Cardiac muscle cell (in vitro differentiated cells and primary cell): Measurements from ENCODE around the gene TUFT1. TPM values are rescaled to one million over a fixed set of nuclear protein-coding genes. Genes with fewer than 3 reads are reported as not detected.

Experiments
- DNase-seq, 2 donors: peaks; one replicate each; pipeline versions ENCODE4 v3.0.0 to v3.0.0-alpha.2; 2010 to 2017; ENCODE audit warnings: low read depth in 1 of 2, low spot score in 1 of 2
- H3K27ac ChIP-seq: fragments of 200-600 bp; sonication (generic); 2 replicates; pipeline ENCODE4 v1.5.1; 2016
- H3K27me3 ChIP-seq: fragments of 200-600 bp; sonication (generic); 2 replicates; pipeline ENCODE4 v1.6.0; 2016; ENCODE audit warnings: control low read depth
- H3K36me3 ChIP-seq: fragments of 200-600 bp; sonication (generic); 2 replicates; pipeline ENCODE4 v1.5.1; 2016; ENCODE audit warnings: control low read depth
- H3K4me1 ChIP-seq: fragments of 200-600 bp; sonication (generic); 2 replicates; pipeline ENCODE4 v1.8.1; 2017; ENCODE audit warnings: low read depth, mild to moderate bottlenecking, mixed run types
- H3K4me3 ChIP-seq: fragments of 200-600 bp; sonication (generic); 2 replicates; pipeline ENCODE4 v1.5.1; 2016; ENCODE audit warnings: mild to moderate bottlenecking
- H3K9me3 ChIP-seq: fragments of 200-600 bp; sonication (generic); 2 replicates; pipeline ENCODE4 v1.5.1; 2017; ENCODE audit warnings: low read depth, mild to moderate bottlenecking, control low read depth
- polyA plus RNA-seq: library from polyadenylated mRNA; unstranded; fragments of >200 nt; fragmentation: Nextera tagmentation; extraction: Ambion mirVana; gene quantifications from 2 replicates; pipeline ENCODE4 v1.2.1, GENCODE V29; 2016
- total RNA-seq: library from RNA; depleted of rRNA; stranded (reverse); fragments of >200 nt; gene quantifications from 2 replicates; pipeline ENCODE4 v1.2.3, GENCODE V29; 2016
- TF ChIP-seq, protein P1 (sequence below): IDR thresholded peaks from 2 replicates; pipeline ENCODE4 v1.5.1; 2012; ENCODE audit warnings: low read depth, mild to moderate bottlenecking, low read length

TUFT1 gene
- total and polyA plus RNA-seq, 2 experiments from 2014 or later, result 7.0 to 7.7 TPM

DNA sequence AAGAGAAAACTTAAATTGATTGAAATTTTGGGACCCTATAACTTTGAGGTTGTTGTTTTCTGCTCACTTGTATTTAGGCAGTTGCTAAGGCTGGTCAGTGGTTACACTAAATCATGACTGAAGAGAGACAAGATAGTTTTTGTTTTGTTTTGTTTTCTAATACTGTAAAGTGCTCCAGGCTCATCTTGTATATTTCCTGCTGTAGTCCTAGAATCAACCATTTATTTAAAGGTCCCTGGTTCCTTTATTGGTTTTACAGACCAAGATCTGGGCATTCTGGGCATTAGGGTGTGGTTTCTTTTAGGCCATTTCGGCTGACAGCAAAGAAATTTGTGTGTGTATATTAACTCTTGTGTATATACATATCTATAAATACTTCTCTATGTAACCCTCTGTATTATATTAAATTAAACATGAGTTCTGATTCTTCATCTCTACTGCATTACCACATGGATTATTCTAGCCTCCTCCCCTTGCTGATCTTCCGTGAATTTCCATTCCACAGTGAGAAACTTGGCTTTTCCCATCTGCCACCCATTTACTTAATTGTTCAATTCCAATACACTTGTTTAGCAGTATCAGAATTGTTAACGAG is 86.7 kb downstream of the TUFT1 start:
- no peaks in the 10 kb centered on the region for H3K27me3 ChIP-seq
- H3K27ac ChIP-seq, result no peak overlapping the region
- no peak overlapping the region for H3K4me3 ChIP-seq

DNA sequence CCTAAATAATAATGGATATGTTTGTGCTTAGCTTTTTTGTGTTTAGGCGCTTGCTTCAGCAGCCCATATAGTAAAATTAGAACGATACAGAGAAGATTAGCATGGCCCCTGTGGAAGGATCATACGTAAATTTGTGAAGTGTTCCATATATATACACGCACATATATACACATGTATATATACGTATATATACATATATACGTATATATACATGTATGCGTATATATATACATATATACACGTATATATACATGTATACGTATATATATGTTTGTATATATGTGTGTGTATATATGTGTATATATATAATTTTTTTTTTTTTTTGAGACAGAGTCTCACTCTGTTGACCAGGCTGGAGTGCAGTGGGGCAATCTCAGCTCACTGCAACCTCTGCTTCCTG is 89.2 kb downstream of the TUFT1 start:
- TF ChIP-seq, protein P1, sequence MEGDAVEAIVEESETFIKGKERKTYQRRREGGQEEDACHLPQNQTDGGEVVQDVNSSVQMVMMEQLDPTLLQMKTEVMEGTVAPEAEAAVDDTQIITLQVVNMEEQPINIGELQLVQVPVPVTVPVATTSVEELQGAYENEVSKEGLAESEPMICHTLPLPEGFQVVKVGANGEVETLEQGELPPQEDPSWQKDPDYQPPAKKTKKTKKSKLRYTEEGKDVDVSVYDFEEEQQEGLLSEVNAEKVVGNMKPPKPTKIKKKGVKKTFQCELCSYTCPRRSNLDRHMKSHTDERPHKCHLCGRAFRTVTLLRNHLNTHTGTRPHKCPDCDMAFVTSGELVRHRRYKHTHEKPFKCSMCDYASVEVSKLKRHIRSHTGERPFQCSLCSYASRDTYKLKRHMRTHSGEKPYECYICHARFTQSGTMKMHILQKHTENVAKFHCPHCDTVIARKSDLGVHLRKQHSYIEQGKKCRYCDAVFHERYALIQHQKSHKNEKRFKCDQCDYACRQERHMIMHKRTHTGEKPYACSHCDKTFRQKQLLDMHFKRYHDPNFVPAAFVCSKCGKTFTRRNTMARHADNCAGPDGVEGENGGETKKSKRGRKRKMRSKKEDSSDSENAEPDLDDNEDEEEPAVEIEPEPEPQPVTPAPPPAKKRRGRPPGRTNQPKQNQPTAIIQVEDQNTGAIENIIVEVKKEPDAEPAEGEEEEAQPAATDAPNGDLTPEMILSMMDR, result no peak
- H3K27me3 ChIP-seq, result no peaks in the 10 kb centered on the region
- H3K36me3 ChIP-seq, result no peaks in the 10 kb centered on the region
- no peak overlapping the region for H3K27ac ChIP-seq
- H3K4me1 ChIP-seq, result no peaks in the 10 kb centered on the region
- no peak for DNase-seq
- no peak overlapping the region for H3K4me3 ChIP-seq
- no peaks in the 10 kb centered on the region for H3K9me3 ChIP-seq

More for the DNA sequence above, 86.7 kb downstream of the TUFT1 start:
- H3K36me3 ChIP-seq, result no peaks in the 10 kb centered on the region
- DNase-seq, result no peak
- H3K4me1 ChIP-seq, result no peaks in the 10 kb centered on the region
- TF ChIP-seq, protein P1, result no peak
- H3K9me3 ChIP-seq, result no peaks in the 10 kb centered on the region

Other genes with a start within 250 kb of the TUFT1 start
- gene PI4KB, start 212.9 kb upstream of the TUFT1 start, total RNA-seq, result 35.7 and 53.5 TPM in 2 replicates
- gene PI4KB, start 212.9 kb upstream of the TUFT1 start, polyA plus RNA-seq, result 46.0 and 62.6 TPM in 2 replicates
- gene RFX5, start 193.1 kb upstream of the TUFT1 start, total RNA-seq, result 67.8 and 87.2 TPM in 2 replicates
- 51.3 and 52.4 TPM in 2 replicates for gene RFX5, start 193.1 kb upstream of the TUFT1 start, polyA plus RNA-seq
- gene SELENBP1, start 167.6 kb upstream of the TUFT1 start, total RNA-seq, result 47.1 and 73.5 TPM in 2 replicates
- gene SELENBP1, start 167.6 kb upstream of the TUFT1 start, polyA plus RNA-seq, result 43.6 and 69.0 TPM in 2 replicates
- gene PSMB4, start 140.7 kb upstream of the TUFT1 start, total RNA-seq, result 220 and 354 TPM in 2 replicates
- gene PSMB4, start 140.7 kb upstream of the TUFT1 start, polyA plus RNA-seq, result 71.1 and 104 TPM in 2 replicates
- gene POGZ, start 80.8 kb upstream of the TUFT1 start, total RNA-seq, result 29.0 and 48.6 TPM in 2 replicates
- 30.8 and 35.1 TPM in 2 replicates for gene POGZ, start 80.8 kb upstream of the TUFT1 start, polyA plus RNA-seq
- 4.3 and 4.9 TPM in 2 replicates for gene CGN, start 28.9 kb upstream of the TUFT1 start, total RNA-seq
- gene CGN, start 28.9 kb upstream of the TUFT1 start, polyA plus RNA-seq, result 1.2 and 2.0 TPM in 2 replicates
- gene SNX27, start 71.7 kb downstream of the TUFT1 start, total RNA-seq, result 24.5 and 34.5 TPM in 2 replicates
- gene SNX27, start 71.7 kb downstream of the TUFT1 start, polyA plus RNA-seq, result 24.4 and 27.6 TPM in 2 replicates
- gene CELF3, start 176.5 kb downstream of the TUFT1 start, total RNA-seq, result 0.14 and 0.42 TPM in 2 replicates
- gene CELF3, start 176.5 kb downstream of the TUFT1 start, polyA plus RNA-seq, result not detected in 2 replicates
- gene RIIAD1, start 181.2 kb downstream of the TUFT1 start, total RNA-seq, result not detected in 2 replicates
- 1.1 TPM in 1 of 2 replicates, not detected in the other for gene RIIAD1, start 181.2 kb downstream of the TUFT1 start, polyA plus RNA-seq
- 91.0 and 103 TPM in 2 replicates for gene MRPL9, start 223.2 kb downstream of the TUFT1 start, total RNA-seq
- gene MRPL9, start 223.2 kb downstream of the TUFT1 start, polyA plus RNA-seq, result 107 and 108 TPM in 2 replicates